Neural progenitor cell (in vitro differentiated cells): ENCODE data around the gene A1CF.

Experiments
- CTCF ChIP-seq: fragments of 200-600 bp; sonication (generic); IDR thresholded peaks from 2 replicates; pipeline ENCODE4 v1.5.1; 2017; ENCODE audit warnings: antibody characterized with exemption, mild to moderate bottlenecking
- EZH2 ChIP-seq: fragments of 200-600 bp; sonication (generic); IDR thresholded peaks from 2 replicates; pipeline ENCODE4 v1.6.1; 2017; ENCODE audit warnings: antibody characterized with exemption, mild to moderate bottlenecking, moderate library complexity
- EZH2phosphoT487 ChIP-seq: fragments of 200-600 bp; sonication (generic); IDR thresholded peaks from 2 replicates; pipeline ENCODE4 v1.6.1; 2017; ENCODE audit warnings: antibody characterized with exemption

GRCh38 chr10:50919010-50919409 lies 33.6 kb upstream of the A1CF start:
- TF ChIP-seq CTCF (no peak), EZH2phosphoT487 (no peak), EZH2 (no peak)
